ENCODE measurements around the gene PM20D1. TPM values are rescaled to one million over a fixed set of nuclear protein-coding genes. Genes with fewer than 3 reads are reported as not detected.

The PM20D1 gene
- total RNA-seq, 2 experiments from 2014 or later: 0.94 to 1.0 TPM

- Mint-ChIP-seq H3K27me3 (no peaks in the 10 kb centered on the region), H3K9me3 (no peaks in the 10 kb centered on the region), H3K36me3 (ENCODE audit: low read depth) (no peaks in the 10 kb centered on the region), H3K4me1 (peaks cover 5% of the 10 kb centered on the region), H3K27ac (no peak overlapping the region), H3K4me3 (no peak overlapping the region)
- POLR2A ChIA-PET: no interaction called here
- CTCF ChIA-PET: interaction anchor here (1.2 to 3.3 kb wide), 5 partner anchors 7 to 183 kb away, joined by 3 to 29 read pairs (median 7); no protein-coding TSS in a partner anchor
- no peak for DNase-seq
Observed at GRCh38 chr1:205794011-205794730, 55.8 kb downstream of the PM20D1 start.

GRCh38 chr1:205792961-205793673 is 56.8 kb downstream of the PM20D1 start:
- CTCF ChIA-PET: interaction anchor here (1.2 to 3.3 kb wide), 5 partner anchors 8 to 184 kb away, joined by 3 to 29 read pairs (median 6); partner anchors contain the start of gene RAB29
- Mint-ChIP-seq H3K4me3 (no peak overlapping the region), H3K36me3 (ENCODE audit: low read depth) (no peaks in the 10 kb centered on the region), H3K9me3 (no peaks in the 10 kb centered on the region), H3K4me1 (peaks cover 1% of the 10 kb centered on the region), H3K27me3 (no peaks in the 10 kb centered on the region), H3K27ac (no peak overlapping the region)
- no peak for DNase-seq
- POLR2A ChIA-PET: no interaction called here

- H3K4me1 Mint-ChIP-seq: peaks cover 1% of the 10 kb centered on the region
- H3K27me3 Mint-ChIP-seq: no peaks in the 10 kb centered on the region
- H3K9me3 Mint-ChIP-seq: no peaks in the 10 kb centered on the region
- H3K4me3 Mint-ChIP-seq: no peak overlapping the region
- ChIA-PET POLR2A (no interaction called here), CTCF (interaction anchor here (1.2 to 3.3 kb wide), 7 partner anchors 9 to 185 kb away, joined by 3 to 29 read pairs (median 5); partner anchors contain the start of gene RAB29)
- no peaks in the 10 kb centered on the region for H3K36me3 Mint-ChIP-seq (ENCODE audit: low read depth)
- no peak for DNase-seq
- H3K27ac Mint-ChIP-seq: no peak overlapping the region
Observed at GRCh38 chr1:205792481-205792881, 57.5 kb downstream of the PM20D1 start.

GRCh38 chr1:205791568-205792180 is 58.3 kb downstream of the PM20D1 start:
- H3K27ac Mint-ChIP-seq: no peak overlapping the region
- no peaks in the 10 kb centered on the region for H3K36me3 Mint-ChIP-seq (ENCODE audit: low read depth)
- H3K4me1 Mint-ChIP-seq: peaks cover 1% of the 10 kb centered on the region
- POLR2A ChIA-PET: no interaction called here
- peak; percentile 74 for DNase-seq
- CTCF ChIA-PET: interaction anchor here (0.9 to 3.3 kb wide), 8 partner anchors 13 to 344 kb away, joined by 3 to 29 read pairs (median 4); partner anchors contain the start of gene RAB29
- no peak overlapping the region for H3K4me3 Mint-ChIP-seq
- no peaks in the 10 kb centered on the region for H3K9me3 Mint-ChIP-seq
- H3K27me3 Mint-ChIP-seq: no peaks in the 10 kb centered on the region

- H3K9me3 Mint-ChIP-seq: no peaks in the 10 kb centered on the region
- H3K4me3 Mint-ChIP-seq: no peak overlapping the region
- H3K27me3 Mint-ChIP-seq: no peaks in the 10 kb centered on the region
- CTCF ChIA-PET: interaction anchor here (1.0 to 1.2 kb wide), 3 partner anchors 15 to 93 kb away, joined by 3 to 4 read pairs (median 3); no protein-coding TSS in a partner anchor
- H3K36me3 Mint-ChIP-seq (ENCODE audit: low read depth): no peaks in the 10 kb centered on the region
- H3K4me1 Mint-ChIP-seq: peaks cover 13% of the 10 kb centered on the region
- H3K27ac Mint-ChIP-seq: no peak overlapping the region
- POLR2A ChIA-PET: no interaction called here
- DNase-seq: no peak
Observed at GRCh38 chr1:205787287-205787916, 62.5 kb downstream of the PM20D1 start.

GRCh38 chr1:205786601-205787000 is 63.3 kb downstream of the PM20D1 start:
- H3K4me3 Mint-ChIP-seq: no peak overlapping the region
- no peaks in the 10 kb centered on the region for H3K9me3 Mint-ChIP-seq
- H3K27me3 Mint-ChIP-seq: no peaks in the 10 kb centered on the region
- no peaks in the 10 kb centered on the region for H3K36me3 Mint-ChIP-seq (ENCODE audit: low read depth)
- CTCF ChIA-PET: interaction anchor here (0.9 to 2.0 kb wide), 2 partner anchors 15 to 19 kb away, joined by 3 to 5 read pairs; no protein-coding TSS in a partner anchor
- peaks cover 15% of the 10 kb centered on the region for H3K4me1 Mint-ChIP-seq
- POLR2A ChIA-PET: interaction anchor here (0.5 kb wide), 1 partner anchor 73 kb away, joined by 4 read pairs; no protein-coding TSS in a partner anchor
- DNase-seq: no peak
- no peak overlapping the region for H3K27ac Mint-ChIP-seq

GRCh38 chr1:205785446-205785845 is 64.5 kb downstream of the PM20D1 start:
- no peak overlapping the region for H3K4me3 Mint-ChIP-seq
- H3K27me3 Mint-ChIP-seq: no peaks in the 10 kb centered on the region
- CTCF ChIA-PET: interaction anchor here (0.6 to 2.0 kb wide), 5 partner anchors 11 to 134 kb away, joined by 3 to 5 read pairs (median 3); no protein-coding TSS in a partner anchor
- no peak for DNase-seq
- H3K4me1 Mint-ChIP-seq: peaks cover 17% of the 10 kb centered on the region
- POLR2A ChIA-PET: no interaction called here
- H3K36me3 Mint-ChIP-seq (ENCODE audit: low read depth): no peaks in the 10 kb centered on the region
- H3K9me3 Mint-ChIP-seq: no peaks in the 10 kb centered on the region
- no peak overlapping the region for H3K27ac Mint-ChIP-seq

GRCh38 chr1:205783904-205784303 is 66.0 kb downstream of the PM20D1 start:
- H3K4me1 Mint-ChIP-seq: peaks cover 17% of the 10 kb centered on the region
- H3K27ac Mint-ChIP-seq: peak overlapping the region; percentile 57
- no peak overlapping the region for H3K4me3 Mint-ChIP-seq
- DNase-seq: no peak
- no peaks in the 10 kb centered on the region for H3K36me3 Mint-ChIP-seq (ENCODE audit: low read depth)
- ChIA-PET CTCF (interaction anchor here (0.6 to 1.9 kb wide), 2 partner anchors 77 to 125 kb away, joined by 3 to 8 read pairs; no protein-coding TSS in a partner anchor), POLR2A (no interaction called here)
- H3K27me3 Mint-ChIP-seq: no peaks in the 10 kb centered on the region
- no peaks in the 10 kb centered on the region for H3K9me3 Mint-ChIP-seq

GRCh38 chr1:205783433-205783795 is 66.5 kb downstream of the PM20D1 start:
- CTCF ChIA-PET: interaction anchor here (1.4 to 1.9 kb wide), 2 partner anchors 124 to 182 kb away, joined by 3 to 8 read pairs; no protein-coding TSS in a partner anchor
- Mint-ChIP-seq H3K27me3 (no peaks in the 10 kb centered on the region), H3K4me3 (no peak overlapping the region), H3K27ac (no peak overlapping the region), H3K9me3 (no peaks in the 10 kb centered on the region), H3K4me1 (peaks cover 18% of the 10 kb centered on the region), H3K36me3 (ENCODE audit: low read depth) (no peaks in the 10 kb centered on the region)
- POLR2A ChIA-PET: no interaction called here
- no peak for DNase-seq

- Mint-ChIP-seq H3K36me3 (ENCODE audit: low read depth) (no peaks in the 10 kb centered on the region), H3K27ac (peak overlapping the region; percentile 84), H3K4me3 (no peak overlapping the region), H3K27me3 (no peaks in the 10 kb centered on the region), H3K4me1 (peaks cover 18% of the 10 kb centered on the region), H3K9me3 (no peaks in the 10 kb centered on the region)
- DNase-seq: peak; percentile 44
- POLR2A ChIA-PET: interaction anchor here (0.6 to 0.9 kb wide), 2 partner anchors 203 to 363 kb away, joined by 3 to 5 read pairs; no protein-coding TSS in a partner anchor
- CTCF ChIA-PET: interaction anchor here (0.7 to 1.9 kb wide), 8 partner anchors 23 to 191 kb away, joined by 3 to 8 read pairs (median 3); no protein-coding TSS in a partner anchor
Observed at GRCh38 chr1:205782627-205783432, 67.1 kb downstream of the PM20D1 start.

GRCh38 chr1:205780335-205780734 is 69.6 kb downstream of the PM20D1 start:
- no peaks in the 10 kb centered on the region for H3K9me3 Mint-ChIP-seq
- H3K4me3 Mint-ChIP-seq: no peak overlapping the region
- H3K27ac Mint-ChIP-seq: no peak overlapping the region
- ChIA-PET POLR2A (no interaction called here), CTCF (no interaction called here)
- H3K4me1 Mint-ChIP-seq: peaks cover 33% of the 10 kb centered on the region
- DNase-seq: no peak
- H3K36me3 Mint-ChIP-seq (ENCODE audit: low read depth): no peaks in the 10 kb centered on the region
- H3K27me3 Mint-ChIP-seq: no peaks in the 10 kb centered on the region
